Activated effector memory CD4-positive, alpha-beta T cell treated with Interleukin-2 at 50 U/mL for 16 hours (primary cell): ENCODE results near the gene TENM4.
"Not testable (repeated sequence)": the region's sequence is repeated elsewhere in the genome, so short reads cannot be mapped to it uniquely, and the experiment has no call there.

Source experiments
- DNase-seq: peaks from one replicate; pipeline ENCODE4 v3.0.0-alpha.2; 2020

TENM4 gene

DNA sequence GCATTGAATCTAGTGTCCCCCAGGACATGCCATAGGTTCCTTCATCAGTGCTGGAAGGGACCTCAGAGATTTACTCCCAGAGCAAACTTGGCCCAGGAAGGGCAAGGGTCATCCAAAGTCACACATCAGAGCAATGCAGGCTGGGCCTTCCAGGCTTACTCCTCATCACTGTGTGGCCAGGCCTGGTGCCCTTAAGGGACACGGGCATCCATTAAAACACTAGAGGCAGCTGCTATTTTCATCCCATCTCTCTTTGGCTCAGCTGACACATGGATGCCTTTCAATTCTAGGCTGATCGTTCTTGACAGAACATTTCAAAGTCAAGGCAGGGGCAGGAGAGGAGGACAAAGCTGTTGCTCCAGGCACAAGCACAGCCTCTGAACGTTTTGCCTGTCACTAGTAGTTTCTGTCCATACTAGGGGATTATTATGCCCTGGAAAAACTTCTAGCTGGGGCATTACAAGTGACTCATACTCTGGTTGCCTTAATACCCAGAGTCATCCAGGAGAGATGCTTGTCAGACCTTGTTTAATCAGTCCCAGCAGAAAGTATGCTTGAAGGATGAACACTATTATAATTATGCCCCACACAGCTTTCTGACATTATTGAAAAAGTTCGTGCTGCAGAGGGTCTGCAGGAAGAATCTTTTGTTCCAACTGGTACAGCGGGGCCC lies 240.3 kb downstream of the TENM4 start:
- no peak for DNase-seq

DNA sequence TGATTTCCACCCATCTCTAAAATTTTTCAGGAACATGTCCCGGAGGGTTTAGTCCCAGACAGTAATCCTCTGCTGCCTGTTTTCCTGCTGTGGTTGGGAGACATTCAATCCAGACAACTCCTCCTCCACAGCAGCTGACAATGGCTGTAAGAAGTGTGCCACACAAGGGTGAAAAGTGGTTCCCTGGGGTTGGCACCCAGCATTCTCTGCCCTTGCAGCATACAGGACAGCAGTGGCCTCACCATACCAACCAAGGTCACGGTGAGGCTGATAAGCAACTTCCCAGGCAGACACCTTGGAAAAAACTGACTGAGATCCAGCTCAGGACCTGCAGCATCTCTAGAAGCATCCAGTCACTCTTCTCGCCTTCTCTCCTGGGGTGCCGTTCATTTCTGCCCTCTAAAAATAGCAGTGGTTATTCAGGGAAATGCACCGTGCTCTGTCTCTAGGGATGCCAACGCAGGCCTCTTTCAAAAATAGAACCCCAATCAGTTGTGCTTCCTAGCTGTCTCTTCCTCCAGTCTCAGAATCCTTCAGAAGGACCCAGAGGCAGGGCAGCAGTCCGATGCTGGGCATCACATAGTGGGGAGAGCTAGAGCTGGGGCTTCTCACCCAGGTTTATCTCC lies 241.0 kb downstream of the TENM4 start:
- no peak for DNase-seq

DNA sequence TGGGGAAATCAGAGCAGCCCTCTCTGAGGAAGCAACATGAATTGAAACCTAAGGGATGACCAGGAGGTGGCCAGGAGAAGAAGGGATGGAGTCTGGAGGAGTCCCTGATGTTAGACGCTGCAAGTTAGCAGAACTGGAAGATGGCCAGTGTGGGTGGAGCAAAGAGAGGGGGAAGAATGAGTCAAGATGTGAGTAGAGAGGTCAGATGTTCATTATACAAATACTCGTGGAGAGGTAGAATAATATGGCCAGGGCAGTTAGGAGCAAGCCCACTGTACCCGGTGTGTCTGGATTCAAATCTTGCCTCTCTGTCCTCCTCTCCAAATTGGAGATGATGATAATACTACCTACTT lies 242.0 kb downstream of the TENM4 start:
- no peak for DNase-seq

DNA sequence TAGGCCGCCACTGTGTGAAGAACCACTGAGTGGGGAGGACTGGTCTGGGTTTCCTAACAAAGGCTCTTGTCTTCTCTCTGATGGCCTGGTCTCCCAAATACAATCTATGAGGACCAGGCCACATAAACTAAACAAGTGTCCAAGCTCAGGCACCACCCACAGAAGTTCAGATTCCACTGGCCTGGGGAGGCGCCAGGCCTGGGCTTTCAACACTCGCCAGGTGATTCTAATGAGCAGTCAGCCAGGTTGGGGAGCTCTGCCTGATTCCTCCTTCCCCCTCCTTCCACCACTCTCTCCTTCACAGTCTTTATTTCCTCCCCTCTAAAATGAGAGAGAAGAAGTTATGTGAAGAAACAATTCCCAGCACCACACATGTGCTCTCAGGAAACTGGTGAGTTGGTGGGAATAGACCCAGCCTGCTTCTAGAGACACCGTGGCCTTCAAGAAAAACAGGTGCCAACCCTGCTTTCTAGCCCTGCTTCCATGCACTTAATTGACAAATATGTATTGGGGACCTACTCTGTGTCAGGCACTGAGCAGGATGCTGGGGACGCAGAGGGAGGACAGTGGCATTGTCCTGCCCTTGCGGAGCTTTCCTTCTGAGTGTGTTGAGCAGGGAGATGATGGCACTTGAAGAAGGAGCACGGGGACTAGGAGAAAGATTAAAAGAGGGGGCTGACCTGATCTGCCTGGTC lies 242.5 kb downstream of the TENM4 start:
- no peak for DNase-seq

DNA sequence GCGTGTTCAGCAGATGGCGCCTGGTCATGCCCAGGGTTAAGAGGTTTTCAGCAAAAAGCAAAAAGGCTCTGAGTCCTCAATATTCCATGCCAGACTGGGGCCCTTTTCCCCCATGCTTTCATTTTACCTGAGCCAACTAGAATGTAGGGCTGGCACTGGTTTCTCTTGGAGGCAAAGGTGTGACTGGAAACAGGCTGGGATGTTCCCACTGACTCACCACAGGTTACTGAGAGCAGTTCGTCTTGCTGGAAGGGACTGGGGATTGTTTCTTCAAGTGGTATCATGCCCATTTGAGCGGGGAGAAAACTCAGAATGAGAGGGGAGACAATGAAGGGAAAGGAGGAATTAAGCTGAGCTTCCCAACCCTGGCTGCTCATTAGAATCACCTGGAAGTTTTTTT lies 243.9 kb downstream of the TENM4 start:
- no peak for DNase-seq

DNA sequence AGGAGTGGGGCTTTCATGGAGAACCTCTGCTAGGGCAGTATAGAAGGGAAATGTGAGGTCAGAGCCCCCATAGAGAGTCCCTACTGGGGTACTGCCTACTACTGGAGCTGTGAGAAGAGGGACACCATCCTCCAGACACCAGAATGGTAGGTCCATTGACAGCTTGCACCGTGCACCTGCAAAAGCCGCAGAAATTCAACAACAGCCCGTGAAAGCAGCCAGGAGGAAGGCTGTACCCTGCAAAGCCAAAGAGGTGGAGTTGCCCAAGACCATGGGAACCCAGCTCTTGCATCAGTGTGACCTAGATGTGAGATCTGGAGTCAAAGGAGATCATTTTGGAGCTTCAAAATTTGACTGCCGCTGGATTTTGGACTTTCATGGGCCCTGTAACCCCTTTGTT lies 245.6 kb downstream of the TENM4 start:
- DNase-seq, result no peak

- DNase-seq, result no peak
Measured at GRCh38 chr11:79193663-79194310, 247.0 kb downstream of the TENM4 start.

- no peak for DNase-seq
Measured at GRCh38 chr11:79192836-79193235, 248.0 kb downstream of the TENM4 start.

GRCh38 chr11:79191716-79192115 lies 249.1 kb downstream of the TENM4 start:
- DNase-seq, result not testable (repeated sequence)

DNA sequence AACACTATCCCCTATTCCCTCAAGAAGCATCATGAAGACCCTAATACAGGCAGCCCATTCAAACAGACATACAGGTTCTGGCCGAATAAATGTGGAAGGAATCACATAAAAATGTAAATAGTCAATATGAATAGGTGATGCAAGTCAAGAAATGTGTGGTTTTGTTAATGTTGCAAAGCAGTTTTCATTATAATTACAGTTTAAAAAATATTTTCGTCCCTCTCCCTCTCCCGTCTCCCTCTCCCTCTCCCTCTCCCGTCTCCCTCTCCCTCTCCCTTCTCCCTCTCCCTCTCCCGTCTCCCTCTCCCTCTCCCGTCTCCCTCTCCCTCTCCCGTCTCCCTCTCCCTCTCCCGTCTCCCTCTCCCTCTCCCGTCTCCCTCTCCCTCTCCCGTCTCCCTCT lies 250.3 kb downstream of the TENM4 start:
- DNase-seq, result not testable (repeated sequence)

DNA sequence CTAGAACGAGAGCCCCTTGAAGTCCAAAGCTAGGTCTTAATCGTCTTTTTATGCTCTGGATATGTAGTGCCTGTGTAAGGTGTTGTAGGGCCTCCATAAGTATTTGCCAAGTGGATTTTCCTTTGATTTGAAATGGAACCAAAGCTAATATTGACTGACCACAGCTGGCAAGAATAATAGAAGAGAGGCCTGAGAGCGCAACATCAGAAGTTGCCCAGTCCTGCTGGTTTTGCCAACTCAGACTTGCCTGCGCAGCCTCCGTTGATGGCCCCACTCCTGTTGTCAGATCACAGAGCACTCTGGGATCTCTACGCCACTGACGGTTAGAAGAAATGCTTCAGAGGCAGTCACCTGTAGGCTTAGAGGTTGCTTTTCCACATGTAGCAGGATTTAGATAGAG lies 251.2 kb downstream of the TENM4 start:
- no peak for DNase-seq

DNA sequence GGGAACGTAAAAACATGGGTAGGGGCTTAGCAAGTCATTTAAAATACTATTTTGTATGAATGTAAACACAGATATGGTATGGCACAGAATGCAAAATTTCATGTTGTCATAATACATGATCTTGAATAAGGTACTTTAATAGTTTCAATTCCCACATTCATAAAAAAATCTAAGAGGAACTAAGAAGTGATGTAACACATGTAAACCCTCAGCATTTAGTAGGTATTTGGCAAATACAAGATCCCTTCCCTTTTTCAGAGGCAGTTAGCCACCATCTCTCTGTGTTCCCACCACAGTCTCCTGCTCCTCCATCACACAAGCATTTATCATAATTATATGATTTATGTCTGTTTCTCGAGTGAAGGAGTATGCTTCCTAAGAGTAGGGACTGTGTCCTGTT lies 251.8 kb downstream of the TENM4 start:
- no peak for DNase-seq

DNA sequence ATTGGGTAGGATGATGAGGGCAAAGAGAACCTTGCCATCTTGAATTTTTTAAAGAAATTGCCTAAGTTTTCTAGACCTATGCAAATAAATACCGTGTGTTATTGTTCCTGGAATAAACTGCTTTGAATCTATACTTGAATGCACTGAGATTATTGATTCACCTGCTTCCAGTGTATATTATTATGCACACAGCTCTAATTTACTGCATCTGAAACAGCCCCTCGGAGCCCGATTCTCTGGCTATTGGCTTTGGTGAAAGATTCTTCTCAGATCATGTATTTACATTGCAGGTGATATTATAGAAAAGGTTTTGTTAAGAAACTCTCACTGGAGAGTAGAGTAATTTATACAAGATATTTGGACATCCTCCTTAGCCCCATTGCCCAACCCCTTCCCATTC lies 254.2 kb downstream of the TENM4 start:
- DNase-seq, result no peak

DNA sequence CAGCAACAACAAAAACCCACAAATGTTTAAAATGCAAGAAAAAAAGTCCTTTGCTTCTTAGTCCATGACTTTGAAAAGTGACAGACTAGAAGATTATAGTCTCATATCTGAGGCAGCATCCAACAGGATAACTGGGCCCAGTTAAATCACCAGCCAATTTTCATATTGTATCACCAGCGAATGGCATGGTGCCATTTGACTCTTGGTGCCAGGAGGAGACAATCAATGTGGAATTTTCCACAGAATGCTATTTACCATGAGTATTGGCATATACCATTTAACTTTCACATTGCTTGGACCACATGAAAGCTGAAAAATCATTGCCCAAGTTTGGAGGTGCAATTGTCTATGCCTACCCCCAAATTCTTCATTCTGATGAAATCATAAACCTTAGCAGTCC lies 255.5 kb downstream of the TENM4 start:
- no peak for DNase-seq

GRCh38 chr11:79184285-79184684 lies 256.5 kb downstream of the TENM4 start:
- no peak for DNase-seq

DNA sequence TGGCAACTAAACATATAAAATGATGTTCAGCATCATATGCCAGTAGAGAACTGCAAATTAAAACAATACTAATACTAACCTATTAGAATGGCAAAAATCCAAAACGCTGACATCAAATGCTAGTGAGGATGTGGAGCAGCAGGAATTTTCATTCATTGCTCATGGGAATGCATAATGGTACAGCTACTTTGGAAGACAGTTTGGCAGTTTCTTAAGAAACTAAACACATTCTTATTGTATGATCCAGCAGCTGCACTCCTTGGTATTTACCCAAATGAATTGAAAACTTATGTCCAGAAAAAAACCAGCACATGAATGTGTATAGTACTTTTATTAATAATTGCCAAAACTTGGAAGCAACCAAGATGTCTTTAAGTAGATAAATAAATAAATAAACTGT lies 258.0 kb downstream of the TENM4 start:
- DNase-seq, result no peak

GRCh38 chr11:79179087-79179486 lies 261.7 kb downstream of the TENM4 start:
- DNase-seq, result no peak

DNA sequence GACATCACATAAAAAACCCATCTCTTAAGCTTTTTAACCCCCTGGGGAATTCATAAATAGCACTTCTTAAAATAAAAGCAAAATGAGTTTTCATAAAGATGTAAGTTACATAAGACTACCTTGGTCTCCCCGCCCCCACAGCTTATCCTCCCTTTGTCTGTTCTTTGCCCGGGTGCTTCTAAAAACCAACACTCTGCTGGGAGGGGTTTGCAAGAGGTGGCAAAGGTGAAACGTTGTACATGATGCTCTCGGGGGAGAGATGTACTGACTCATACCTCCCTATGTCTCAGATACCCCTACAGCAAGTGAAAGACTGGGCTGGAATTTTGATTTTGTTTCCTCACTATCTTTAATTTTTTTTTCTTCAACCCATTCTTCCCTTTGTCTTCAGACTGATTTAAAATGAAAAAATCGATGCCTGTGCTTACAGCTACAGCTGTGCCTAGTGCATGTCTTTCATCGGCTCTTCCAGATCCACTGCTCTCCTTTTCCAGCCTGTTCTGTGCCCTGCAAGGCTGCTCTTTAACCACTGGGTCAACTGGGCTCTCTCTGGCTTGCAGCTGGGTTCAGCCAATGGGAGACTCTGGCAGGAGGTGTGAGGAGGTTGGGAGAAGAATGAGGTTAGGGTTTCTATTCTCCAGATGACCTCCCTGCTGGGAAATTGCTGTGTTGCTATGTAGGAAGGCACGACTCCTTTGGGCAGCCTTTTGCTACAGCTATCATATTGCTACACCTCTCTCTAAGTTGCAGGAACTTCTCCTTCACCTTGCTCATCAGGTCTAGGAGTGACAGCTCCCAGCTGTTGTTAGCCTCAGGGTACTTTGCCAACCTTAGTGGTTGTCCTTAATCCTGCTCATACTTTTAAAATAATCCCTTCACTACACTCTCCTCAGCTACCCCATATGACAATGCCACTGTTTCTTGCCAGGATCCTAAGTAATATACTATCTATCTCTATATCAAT lies 266.5 kb downstream of the TENM4 start:
- no peak for DNase-seq

DNA sequence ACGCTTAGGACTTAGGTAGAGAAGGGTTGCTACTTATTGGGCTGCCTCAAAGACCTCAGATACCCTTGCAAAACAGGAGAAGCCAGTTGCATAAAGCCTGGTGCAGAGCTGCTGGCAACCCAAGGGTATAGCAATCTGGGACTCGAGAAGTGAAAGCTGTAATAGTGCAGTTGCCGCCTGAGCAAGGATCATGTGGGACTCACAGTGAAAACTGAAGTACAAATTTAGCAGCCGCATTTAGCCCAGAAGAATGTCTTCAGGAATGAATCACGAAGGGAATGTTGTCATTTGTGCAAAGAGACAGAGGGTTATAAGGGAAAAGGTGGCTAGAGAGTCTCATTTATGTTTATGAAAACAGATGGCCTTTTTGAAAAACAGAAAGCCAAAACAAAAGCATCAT lies 267.2 kb downstream of the TENM4 start:
- DNase-seq, result no peak

- DNase-seq, result no peak
Measured at GRCh38 chr11:79170321-79170720, 270.5 kb downstream of the TENM4 start.

DNA sequence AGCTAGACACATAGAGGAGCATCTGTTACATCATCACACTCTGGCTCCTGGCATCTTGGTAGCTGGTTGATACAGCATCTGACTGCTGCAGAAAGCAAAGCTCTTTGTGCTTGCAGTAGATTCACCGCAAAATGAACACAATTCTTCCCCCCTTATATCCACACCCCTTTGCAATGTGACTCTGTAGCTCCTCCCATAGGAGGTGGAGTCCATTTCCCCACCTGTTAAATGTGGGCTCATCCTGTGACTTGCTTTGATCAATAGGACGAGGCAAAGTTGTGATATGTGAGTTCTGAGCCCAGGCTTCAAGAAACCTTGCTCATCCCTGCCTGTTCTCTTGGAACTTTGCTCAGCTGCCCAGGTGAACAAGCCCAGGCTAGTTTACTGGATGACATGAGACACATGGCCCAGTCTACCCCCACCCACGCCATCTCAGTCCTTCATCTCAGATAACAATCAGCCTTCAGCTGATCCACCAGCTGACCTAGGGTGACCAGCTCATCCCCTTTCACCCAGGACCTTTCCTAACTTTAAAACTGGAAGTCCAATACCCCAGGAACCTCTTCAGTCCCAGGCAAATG lies 272.2 kb downstream of the TENM4 start:
- DNase-seq, result no peak

- DNase-seq, result no peak
Measured at GRCh38 chr11:79167510-79168188, 273.2 kb downstream of the TENM4 start.
